PFSK-1 (cell line): Measurements from ENCODE around the gene DCTN3.

Experiments used
- POLR2AphosphoS5 ChIP-seq: IDR thresholded peaks from 2 replicates; pipeline ENCODE4 v1.6.1; 2012; ENCODE audit warnings: low read depth, mild to moderate bottlenecking, control low read depth, low read length, moderate library complexity
- REST ChIP-seq, 2 experiments: IDR thresholded peaks; 2 replicates each; pipeline versions ENCODE4 v1.6.1 to v1.8.0; 2011 to 2012; ENCODE audit warnings: low read depth in 2 of 2, low read length in 2 of 2, control low read depth in 1 of 2, inconsistent platforms in 1 of 2, mild to moderate bottlenecking in 1 of 2, moderate library complexity in 1 of 2; ENCODE audit not compliant: insufficient read depth in 1 of 2

GRCh38 chr9:34633851-34634550, 13.7 kb upstream of the DCTN3 start:
- TF ChIP-seq REST (IDR thresholded peaks at IDR 0.05; ENCODE audit: insufficient read depth in 1 of 2, low read depth in 2 of 2, low read length in 2 of 2): no peak
- TF ChIP-seq POLR2AphosphoS5: no peak
